ENCODE data around the gene FSCN2.
"Not testable (repeated sequence)": the region's sequence is repeated elsewhere in the genome, so short reads cannot be mapped to it uniquely, and the experiment has no call there.

The FSCN2 gene

GRCh38 chr17:81526662-81527571, 1.3 kb upstream of the FSCN2 start:
- in situ Hi-C loops (cut with HindIII; ENCODE audit: low pct_unique_long_range_greater_than_20kb, low sequenced_read_pairs): no loop called here
- TF ChIP-seq JUND (IDR thresholded peaks at IDR 0.05; ENCODE audit: low read depth): no peak
- DNase-seq (ENCODE audit: low read depth in 1 of 2, low spot score in 1 of 2): no peak

- no peak for DNase-seq (ENCODE audit: low read depth in 1 of 2, low spot score in 1 of 2)
- TF ChIP-seq JUND (IDR thresholded peaks at IDR 0.05; ENCODE audit: low read depth): no peak
- in situ Hi-C loops (cut with HindIII; ENCODE audit: low pct_unique_long_range_greater_than_20kb, low sequenced_read_pairs): no loop called here
Observed at GRCh38 chr17:81528384-81528650, 140 bp downstream of the FSCN2 start.

- no peak for TF ChIP-seq JUND (IDR thresholded peaks at IDR 0.05; ENCODE audit: low read depth)
- peak; percentile 50 to 71 for DNase-seq (ENCODE audit: low read depth in 1 of 2, low spot score in 1 of 2)
- in situ Hi-C loops (cut with HindIII; ENCODE audit: low pct_unique_long_range_greater_than_20kb, low sequenced_read_pairs): no loop called here
Observed at GRCh38 chr17:81528651-81529436, 667 bp downstream of the FSCN2 start.

- no peak for TF ChIP-seq JUND (IDR thresholded peaks at IDR 0.05; ENCODE audit: low read depth)
- in situ Hi-C loops (cut with HindIII; ENCODE audit: low pct_unique_long_range_greater_than_20kb, low sequenced_read_pairs): no loop called here
- DNase-seq (ENCODE audit: low read depth in 1 of 2, low spot score in 1 of 2): no peak
Observed at GRCh38 chr17:81529437-81529803, 1.2 kb downstream of the FSCN2 start.

- DNase-seq (ENCODE audit: low read depth in 1 of 2, low spot score in 1 of 2); in situ Hi-C loops (cut with HindIII; ENCODE audit: low pct_unique_long_range_greater_than_20kb, low sequenced_read_pairs): not testable (repeated sequence)
Observed at GRCh38 chr17:81531013-81531412, 2.8 kb downstream of the FSCN2 start.

GRCh38 chr17:81531998-81532404, 3.8 kb downstream of the FSCN2 start:
- in situ Hi-C loops (cut with HindIII; ENCODE audit: low pct_unique_long_range_greater_than_20kb, low sequenced_read_pairs); DNase-seq (ENCODE audit: low read depth in 1 of 2, low spot score in 1 of 2): not testable (repeated sequence)

GRCh38 chr17:81532490-81533287, 4.5 kb downstream of the FSCN2 start:
- DNase-seq (ENCODE audit: low read depth in 1 of 2, low spot score in 1 of 2): no peak
- TF ChIP-seq JUND (IDR thresholded peaks at IDR 0.05; ENCODE audit: low read depth): no peak
- in situ Hi-C loops (cut with HindIII; ENCODE audit: low pct_unique_long_range_greater_than_20kb, low sequenced_read_pairs): no loop called here

GRCh38 chr17:81533339-81534141, 5.4 kb downstream of the FSCN2 start:
- in situ Hi-C loops (cut with HindIII; ENCODE audit: low pct_unique_long_range_greater_than_20kb, low sequenced_read_pairs): no loop called here

GRCh38 chr17:81534157-81535006, 6.2 kb downstream of the FSCN2 start:
- in situ Hi-C loops (cut with HindIII; ENCODE audit: low pct_unique_long_range_greater_than_20kb, low sequenced_read_pairs): no loop called here
- no peak for TF ChIP-seq JUND (IDR thresholded peaks at IDR 0.05; ENCODE audit: low read depth)
- DNase-seq (ENCODE audit: low read depth in 1 of 2, low spot score in 1 of 2): peak in 1 of 2 experiments; percentile 42

More at GRCh38 chr17:81533339-81534141, 5.4 kb downstream of the FSCN2 start:
- TF ChIP-seq JUND (IDR thresholded peaks at IDR 0.05; ENCODE audit: low read depth): no peak
- DNase-seq (ENCODE audit: low read depth in 1 of 2, low spot score in 1 of 2): no peak

- TF ChIP-seq JUND (IDR thresholded peaks at IDR 0.05; ENCODE audit: low read depth): no peak
- in situ Hi-C loops (cut with HindIII; ENCODE audit: low pct_unique_long_range_greater_than_20kb, low sequenced_read_pairs): no loop called here
- DNase-seq (ENCODE audit: low read depth in 1 of 2, low spot score in 1 of 2): no peak
Observed at GRCh38 chr17:81535007-81535328, 6.8 kb downstream of the FSCN2 start.

- DNase-seq (ENCODE audit: low read depth in 1 of 2, low spot score in 1 of 2): no peak
- no peak for TF ChIP-seq JUND (IDR thresholded peaks at IDR 0.05; ENCODE audit: low read depth)
- in situ Hi-C loops (cut with HindIII; ENCODE audit: low pct_unique_long_range_greater_than_20kb, low sequenced_read_pairs): no loop called here
Observed at GRCh38 chr17:81535480-81536298, 7.5 kb downstream of the FSCN2 start.
